HCT116 (cell line): ENCODE measurements around the gene SCOC.

Experiments used
- CTCF ChIP-seq, 3 experiments: fragments of 200-600 bp in 1 of 3; sonication (generic) in 1 of 3; IDR thresholded peaks in 2 of 3; conservative IDR thresholded peaks in 1 of 3; 2 replicates each; pipeline ENCODE4 v1.5.1; 2012 to 2017; ENCODE audit warnings: low read depth in 2 of 3, low read length in 2 of 3, antibody characterized with exemption in 1 of 3, borderline replicate concordance in 1 of 3, control low read depth in 1 of 3, mild to moderate bottlenecking in 1 of 3, mixed read lengths in 1 of 3, mixed run types in 1 of 3, moderate library complexity in 1 of 3; ENCODE audit not compliant: insufficient read depth in 1 of 3
- EZH2 ChIP-seq: fragments of 200-600 bp; sonication (generic); IDR thresholded peaks from 2 replicates; pipeline ENCODE4 v1.6.1; 2017; ENCODE audit warnings: antibody characterized with exemption, mixed run types
- FOSL1 ChIP-seq: IDR thresholded peaks from 2 replicates; pipeline ENCODE4 v1.6.1; 2012; ENCODE audit warnings: low read depth
- JUND ChIP-seq: IDR thresholded peaks from 2 replicates; pipeline ENCODE4 v1.6.1; 2012
- MAX ChIP-seq: IDR thresholded peaks from 2 replicates; pipeline ENCODE4 v1.6.1; 2012
- POLR2A ChIP-seq: IDR thresholded peaks from 2 replicates; pipeline ENCODE4 v1.7.0; 2011; ENCODE audit warnings: borderline replicate concordance; ENCODE audit not compliant: insufficient read depth, insufficient read length; ENCODE audit errors: extremely low read depth
- POLR2AphosphoS5 ChIP-seq: IDR thresholded peaks from 2 replicates; pipeline ENCODE4 v1.6.1; 2011; ENCODE audit warnings: mild to moderate bottlenecking, low read depth, low read length, moderate library complexity
- SP1 ChIP-seq: IDR thresholded peaks from 2 replicates; pipeline ENCODE4 v1.6.1; 2012; ENCODE audit warnings: low read depth
- ZNF274 ChIP-seq: fragments of 200-500 bp; sonication (Bioruptor generic); IDR thresholded peaks from 2 replicates; pipeline ENCODE4 v1.6.1; 2014; ENCODE audit warnings: mild to moderate bottlenecking, low read depth, low read length, inconsistent platforms
- TF ChIP-seq, protein P1 (sequence below): IDR thresholded peaks from 2 replicates; pipeline ENCODE4 v1.6.1; 2012; ENCODE audit warnings: low read depth

DNA sequence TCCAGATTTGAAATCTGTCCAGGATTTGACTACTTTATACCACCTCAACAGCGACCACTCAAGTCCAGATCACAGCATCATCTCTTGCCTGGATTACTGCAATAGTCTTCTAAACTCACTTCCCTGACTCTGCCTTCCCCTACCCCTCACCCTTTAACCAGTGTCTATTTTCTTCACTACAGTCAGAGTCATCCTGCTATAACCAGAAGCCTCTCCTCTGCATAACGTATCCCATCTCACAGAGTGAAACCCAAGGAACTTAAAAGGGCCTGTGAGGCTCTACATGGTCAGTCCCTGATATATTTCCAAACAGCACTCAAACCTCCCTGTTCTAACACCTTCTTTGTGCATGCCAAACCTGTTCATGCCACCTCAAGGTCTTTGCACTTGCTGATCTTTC, 40.7 kb upstream of the SCOC start:
- no peak for TF ChIP-seq MAX
- no peak for TF ChIP-seq CTCF (IDR thresholded peaks at IDR 0.05 in 2 of 3, conservative IDR thresholded peaks at IDR 0.05 in 1 of 3; ENCODE audit: borderline replicate concordance in 1 of 3, insufficient read depth in 1 of 3, low read depth in 2 of 3, low read length in 2 of 3)
- TF ChIP-seq EZH2 = no peak
- no peak for TF ChIP-seq FOSL1
- TF ChIP-seq POLR2A = no peak
- TF ChIP-seq JUND = no peak
- no peak for TF ChIP-seq SP1
- TF ChIP-seq ZNF274 = no peak
- TF ChIP-seq POLR2AphosphoS5 = no peak
- TF ChIP-seq, protein P1, sequence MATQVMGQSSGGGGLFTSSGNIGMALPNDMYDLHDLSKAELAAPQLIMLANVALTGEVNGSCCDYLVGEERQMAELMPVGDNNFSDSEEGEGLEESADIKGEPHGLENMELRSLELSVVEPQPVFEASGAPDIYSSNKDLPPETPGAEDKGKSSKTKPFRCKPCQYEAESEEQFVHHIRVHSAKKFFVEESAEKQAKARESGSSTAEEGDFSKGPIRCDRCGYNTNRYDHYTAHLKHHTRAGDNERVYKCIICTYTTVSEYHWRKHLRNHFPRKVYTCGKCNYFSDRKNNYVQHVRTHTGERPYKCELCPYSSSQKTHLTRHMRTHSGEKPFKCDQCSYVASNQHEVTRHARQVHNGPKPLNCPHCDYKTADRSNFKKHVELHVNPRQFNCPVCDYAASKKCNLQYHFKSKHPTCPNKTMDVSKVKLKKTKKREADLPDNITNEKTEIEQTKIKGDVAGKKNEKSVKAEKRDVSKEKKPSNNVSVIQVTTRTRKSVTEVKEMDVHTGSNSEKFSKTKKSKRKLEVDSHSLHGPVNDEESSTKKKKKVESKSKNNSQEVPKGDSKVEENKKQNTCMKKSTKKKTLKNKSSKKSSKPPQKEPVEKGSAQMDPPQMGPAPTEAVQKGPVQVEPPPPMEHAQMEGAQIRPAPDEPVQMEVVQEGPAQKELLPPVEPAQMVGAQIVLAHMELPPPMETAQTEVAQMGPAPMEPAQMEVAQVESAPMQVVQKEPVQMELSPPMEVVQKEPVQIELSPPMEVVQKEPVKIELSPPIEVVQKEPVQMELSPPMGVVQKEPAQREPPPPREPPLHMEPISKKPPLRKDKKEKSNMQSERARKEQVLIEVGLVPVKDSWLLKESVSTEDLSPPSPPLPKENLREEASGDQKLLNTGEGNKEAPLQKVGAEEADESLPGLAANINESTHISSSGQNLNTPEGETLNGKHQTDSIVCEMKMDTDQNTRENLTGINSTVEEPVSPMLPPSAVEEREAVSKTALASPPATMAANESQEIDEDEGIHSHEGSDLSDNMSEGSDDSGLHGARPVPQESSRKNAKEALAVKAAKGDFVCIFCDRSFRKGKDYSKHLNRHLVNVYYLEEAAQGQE = no peak
